Calu3 (cell line): ENCODE results near the gene TMPRSS2. TPM values are rescaled to one million over a fixed set of nuclear protein-coding genes. Genes with fewer than 3 reads are reported as not detected.

Experiments used
- BruUV-seq: library from RNA; stranded (reverse); fragments of 400-500 nt; replicated peaks from 2 replicates; lab custom pipeline; 2021; lab: Mats Ljungman, UMichigan
- CTCF ChIA-PET: fragments of 300-600 bp; sonication (Branson Sonifier 250); formaldehyde crosslinking; loops from one replicate; lab custom pipeline; 2022; ENCODE audit warnings: antibody characterized with exemption; lab: Charles Lee
- DNase-seq: peaks from one replicate; pipeline ENCODE4 v3.0.0; 2022
- H3K27ac Mint-ChIP-seq: one replicate; pipeline ENCODE4 v1.8.0; 2022; ENCODE audit warnings: mixed read lengths; ENCODE audit not compliant: unreplicated experiment
- H3K27me3 Mint-ChIP-seq: one replicate; pipeline ENCODE4 v1.8.0; 2022; ENCODE audit warnings: mixed read lengths; ENCODE audit not compliant: unreplicated experiment
- H3K36me3 Mint-ChIP-seq: one replicate; pipeline ENCODE4 v1.8.0; 2022; ENCODE audit warnings: mild to moderate bottlenecking, moderate library complexity, mixed read lengths; ENCODE audit not compliant: insufficient read depth, unreplicated experiment
- H3K4me1 Mint-ChIP-seq: one replicate; pipeline ENCODE4 v1.8.0; 2022; ENCODE audit warnings: mild to moderate bottlenecking, low read depth, mixed read lengths; ENCODE audit not compliant: unreplicated experiment
- H3K4me3 Mint-ChIP-seq: one replicate; pipeline ENCODE4 v1.8.0; 2022; ENCODE audit warnings: mild to moderate bottlenecking, low read depth, moderate library complexity, mixed read lengths; ENCODE audit not compliant: unreplicated experiment
- H3K9me3 Mint-ChIP-seq: one replicate; pipeline ENCODE4 v1.8.0; 2022; ENCODE audit warnings: low read depth, mixed read lengths; ENCODE audit not compliant: unreplicated experiment
- intact Hi-C: fragments of 100-400 bp; cut with micrococcal nuclease; formaldehyde crosslinking; loops from one replicate; pipeline ENCODE4 v1.10.0; 2022; ENCODE audit not compliant: unreplicated experiment
- total RNA-seq: library from RNA; stranded (reverse); gene quantifications from 2 replicates; pipeline ENCODE4 v1.2.3, GENCODE V29; 2022
- TF ChIP-seq, protein P1 (sequence below): fragments of 200-600 bp; IDR thresholded peaks from one replicate; pipeline ENCODE4 v1.8.0; 2022; ENCODE audit warnings: antibody characterized with exemption; ENCODE audit not compliant: unreplicated experiment

TMPRSS2 gene
- total RNA-seq, 1 experiment from 2014 or later = 13.1 TPM

DNA sequence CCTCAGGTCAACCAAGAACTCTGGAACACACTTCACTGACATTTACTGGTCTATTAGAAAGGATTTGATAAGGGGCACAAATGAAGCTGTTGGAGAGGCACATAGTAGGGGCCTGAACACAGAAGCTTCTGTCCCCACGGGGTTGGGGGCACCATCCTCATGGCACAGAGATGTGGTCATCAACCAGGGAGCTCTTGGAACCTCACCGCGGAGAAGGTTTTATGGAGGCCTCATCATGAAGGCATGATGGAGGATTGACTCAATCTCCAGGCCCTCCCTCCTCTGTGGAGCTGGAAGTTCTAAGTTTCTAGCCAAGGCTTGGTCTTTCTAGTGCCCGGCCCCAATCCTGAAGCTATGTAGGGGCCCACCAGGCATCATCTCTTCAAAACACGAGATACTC, 58.3 kb downstream of the TMPRSS2 start:
- intact Hi-C loops = no loop called here
- H3K4me3 Mint-ChIP-seq = no peak overlapping the region
- no peak overlapping the region for H3K27ac Mint-ChIP-seq
- H3K4me1 Mint-ChIP-seq = no peaks in the 10 kb centered on the region
- peaks cover 5% of the 10 kb centered on the region for H3K36me3 Mint-ChIP-seq
- no TSS peak for BruUV-seq
- no peaks in the 10 kb centered on the region for H3K27me3 Mint-ChIP-seq
- TF ChIP-seq, protein P1, sequence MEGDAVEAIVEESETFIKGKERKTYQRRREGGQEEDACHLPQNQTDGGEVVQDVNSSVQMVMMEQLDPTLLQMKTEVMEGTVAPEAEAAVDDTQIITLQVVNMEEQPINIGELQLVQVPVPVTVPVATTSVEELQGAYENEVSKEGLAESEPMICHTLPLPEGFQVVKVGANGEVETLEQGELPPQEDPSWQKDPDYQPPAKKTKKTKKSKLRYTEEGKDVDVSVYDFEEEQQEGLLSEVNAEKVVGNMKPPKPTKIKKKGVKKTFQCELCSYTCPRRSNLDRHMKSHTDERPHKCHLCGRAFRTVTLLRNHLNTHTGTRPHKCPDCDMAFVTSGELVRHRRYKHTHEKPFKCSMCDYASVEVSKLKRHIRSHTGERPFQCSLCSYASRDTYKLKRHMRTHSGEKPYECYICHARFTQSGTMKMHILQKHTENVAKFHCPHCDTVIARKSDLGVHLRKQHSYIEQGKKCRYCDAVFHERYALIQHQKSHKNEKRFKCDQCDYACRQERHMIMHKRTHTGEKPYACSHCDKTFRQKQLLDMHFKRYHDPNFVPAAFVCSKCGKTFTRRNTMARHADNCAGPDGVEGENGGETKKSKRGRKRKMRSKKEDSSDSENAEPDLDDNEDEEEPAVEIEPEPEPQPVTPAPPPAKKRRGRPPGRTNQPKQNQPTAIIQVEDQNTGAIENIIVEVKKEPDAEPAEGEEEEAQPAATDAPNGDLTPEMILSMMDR = no peak
- DNase-seq = no peak
- CTCF ChIA-PET = interaction anchor here (0.6 kb wide), 1 partner anchor 46 kb away, joined by 6 read pairs; no protein-coding TSS in a partner anchor
- no peaks in the 10 kb centered on the region for H3K9me3 Mint-ChIP-seq

DNA sequence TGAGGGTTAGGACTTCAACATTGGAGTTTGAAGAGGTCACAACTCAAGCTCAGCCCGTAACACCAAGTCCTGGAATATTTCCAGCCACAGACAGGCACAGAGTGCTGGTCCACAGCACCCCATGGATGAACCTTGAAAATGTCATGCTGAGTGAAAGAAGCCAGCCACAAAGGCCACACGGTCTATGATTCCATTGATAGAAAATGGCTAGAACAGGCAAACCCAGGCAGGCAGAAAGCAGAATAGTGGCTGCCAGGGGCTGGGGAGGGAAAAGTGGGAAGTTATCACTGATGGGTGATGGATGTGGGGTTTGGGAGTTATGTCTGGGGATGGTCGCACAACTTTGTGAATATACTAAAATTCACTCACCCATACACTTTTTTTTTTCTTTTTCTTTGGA, 60.6 kb downstream of the TMPRSS2 start:
- Mint-ChIP-seq H3K27ac (no peak overlapping the region), H3K4me3 (no peak overlapping the region), H3K36me3 (peaks cover 5% of the 10 kb centered on the region), H3K4me1 (no peaks in the 10 kb centered on the region), H3K9me3 (no peaks in the 10 kb centered on the region), H3K27me3 (no peaks in the 10 kb centered on the region)
- BruUV-seq = no TSS peak
- intact Hi-C loops = no loop called here
- no peak for DNase-seq
- CTCF ChIA-PET = no interaction called here
- TF ChIP-seq, protein P1 = no peak

DNA sequence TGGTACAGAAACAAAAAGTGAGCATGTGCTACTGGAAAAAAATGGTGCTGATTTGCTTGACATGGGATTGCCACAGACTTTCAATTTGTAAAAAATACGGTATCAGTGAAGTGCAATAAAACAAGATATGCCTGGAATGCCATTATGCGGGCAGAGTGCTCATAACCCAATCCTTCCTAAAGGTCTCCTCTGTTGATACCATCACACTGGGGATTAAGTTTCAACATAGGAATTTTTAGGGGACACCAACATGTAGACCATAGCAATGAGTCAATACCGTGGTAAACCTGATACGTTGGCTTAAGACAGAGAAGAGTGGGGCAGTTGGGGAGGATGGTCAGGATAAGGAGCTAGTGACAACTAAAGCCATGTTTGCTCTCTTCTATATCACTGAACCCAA, 61.4 kb downstream of the TMPRSS2 start:
- Mint-ChIP-seq H3K36me3 (peaks cover 5% of the 10 kb centered on the region), H3K4me1 (no peaks in the 10 kb centered on the region), H3K9me3 (no peaks in the 10 kb centered on the region), H3K27me3 (no peaks in the 10 kb centered on the region), H3K27ac (no peak overlapping the region), H3K4me3 (no peak overlapping the region)
- CTCF ChIA-PET = no interaction called here
- intact Hi-C loops = no loop called here
- BruUV-seq = no TSS peak
- TF ChIP-seq, protein P1 = no peak
- DNase-seq = no peak

DNA sequence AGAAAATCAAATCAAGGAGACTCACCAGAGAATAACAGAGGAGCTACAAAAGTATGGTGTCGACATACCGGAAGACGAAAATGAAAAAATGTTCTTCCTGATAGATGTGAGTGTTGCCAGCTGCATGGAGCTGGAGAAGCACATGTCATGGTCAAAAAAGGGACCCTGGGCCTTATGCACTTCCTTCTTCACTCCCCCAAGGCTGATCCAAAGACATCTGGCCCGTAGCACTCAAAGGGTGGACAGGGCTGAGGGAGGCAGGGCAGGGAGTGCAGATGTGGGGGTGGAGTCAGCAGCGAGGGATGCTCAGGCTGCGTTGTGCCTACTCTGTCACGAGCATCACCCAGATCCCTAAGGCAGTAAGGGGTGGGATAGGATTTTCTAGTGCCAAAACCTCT, 62.5 kb downstream of the TMPRSS2 start:
- TF ChIP-seq, protein P1 = no peak
- Mint-ChIP-seq H3K27ac (no peak overlapping the region), H3K27me3 (no peaks in the 10 kb centered on the region), H3K4me3 (no peak overlapping the region), H3K36me3 (peaks cover 5% of the 10 kb centered on the region), H3K9me3 (no peaks in the 10 kb centered on the region), H3K4me1 (no peaks in the 10 kb centered on the region)
- CTCF ChIA-PET = no interaction called here
- no peak for DNase-seq
- BruUV-seq = no TSS peak
- intact Hi-C loops = no loop called here
